GDM1 (cell line): Measurements from ENCODE around the gene VCY1B.
"Not testable (repeated sequence)": the region's sequence is repeated elsewhere in the genome, so short reads cannot be mapped to it uniquely, and the experiment has no call there.

Experiments
- DNase-seq: peaks from one replicate; lab custom pipeline; 2025; lab: John Stamatoyannopoulos, UW

Gene VCY1B

DNA sequence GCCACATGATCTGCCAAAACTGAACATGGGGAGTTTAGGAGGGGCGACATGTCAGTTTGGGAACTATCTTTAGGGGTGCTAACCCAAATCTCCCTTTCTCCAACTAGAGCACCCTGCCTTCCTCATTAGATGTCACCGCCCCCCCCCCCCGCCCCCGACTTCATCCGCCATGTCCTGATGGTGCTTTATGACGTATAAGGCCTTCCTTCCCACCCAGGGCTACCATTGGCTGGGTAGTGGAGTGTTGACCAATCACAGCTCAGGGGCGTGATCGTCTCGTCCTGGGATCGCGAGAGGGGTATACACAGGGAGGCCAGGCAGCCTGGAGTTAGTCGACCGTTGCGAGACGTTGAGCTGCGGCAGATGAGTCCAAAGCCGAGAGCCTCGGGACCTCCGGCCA lies at the start of gene VCY1B:
VCY1B (plus strand) TSS at position 301 of the 400 bp plus-strand sequence; CDS start at position 364, 63 bp downstream.
- not testable (repeated sequence) for DNase-seq

GRCh38 chrY:14011916-14012315 lies 44.1 kb upstream of the VCY1B start:
- not testable (repeated sequence) for DNase-seq

GRCh38 chrY:14030395-14030794 lies 25.6 kb upstream of the VCY1B start:
- DNase-seq = not testable (repeated sequence)

DNA sequence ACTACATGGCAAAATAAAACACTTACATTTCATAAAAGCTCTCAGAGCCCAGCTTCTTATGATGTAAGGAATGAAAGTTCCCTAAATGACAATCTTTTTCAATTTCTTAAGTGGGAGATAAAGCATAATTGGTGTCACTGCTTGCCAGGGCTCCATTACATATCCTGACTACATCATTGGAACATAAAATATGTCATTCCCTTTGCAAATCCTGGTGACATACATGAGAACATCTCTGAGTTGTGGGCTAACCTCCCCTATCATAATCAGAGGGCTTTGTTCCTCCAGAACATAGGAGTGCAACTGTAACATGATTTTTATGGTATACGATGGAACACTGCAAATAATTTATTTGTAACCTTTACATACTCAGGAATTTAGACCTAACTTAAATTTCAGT lies 29.9 kb downstream of the VCY1B start:
- no peak for DNase-seq
